Hematopoietic multipotent progenitor cell treated with erythropoietin and hydrocortisone succinate and interleukin-3 and kit ligand, for 8 days (in vitro differentiated cells): ENCODE results near the gene BRD1.

Experiments used
- DNase-seq: peaks from one replicate; pipeline ENCODE4 v3.0.0-alpha.2; 2015

BRD1 gene

DNA sequence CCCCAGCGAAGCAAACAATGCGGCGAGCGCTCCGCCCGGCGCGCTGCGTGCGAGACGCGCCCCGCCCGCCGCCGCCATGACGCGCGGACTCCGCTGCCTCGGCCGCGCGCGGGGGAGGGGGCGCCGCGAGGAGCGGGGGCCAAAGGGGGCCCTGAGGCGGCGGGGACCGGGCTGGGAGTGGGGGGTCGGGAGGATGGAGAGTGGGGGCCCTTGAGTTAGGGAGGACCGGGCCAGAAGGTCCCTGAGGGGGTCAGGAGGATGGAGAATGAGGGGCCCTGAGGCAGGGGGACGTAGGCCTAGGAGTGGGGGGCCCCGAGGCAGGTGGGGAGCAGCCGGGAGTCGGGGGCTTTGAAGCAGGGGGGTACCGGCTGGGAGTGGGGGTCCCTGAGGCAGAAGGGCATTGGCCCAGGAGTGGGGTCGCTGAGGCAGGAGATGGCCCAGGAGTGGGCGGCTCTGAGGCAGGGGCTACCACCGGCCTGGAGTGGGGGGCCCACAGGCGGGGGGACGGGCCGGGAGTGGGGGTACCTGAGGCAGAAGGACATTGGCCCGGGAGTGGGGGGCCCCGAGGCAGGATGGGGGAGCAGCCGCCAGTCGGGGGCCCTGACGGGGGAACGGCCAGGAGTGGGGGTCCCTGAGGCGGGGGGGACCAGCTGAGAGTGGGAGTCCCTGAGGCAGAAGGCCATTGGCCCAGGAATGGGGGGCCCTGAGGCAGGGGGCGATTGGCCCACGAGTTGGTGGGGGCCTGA is at the start of gene BRD1:
Gene BRD1 (minus strand): TSS at position 21 of the 746 bp plus-strand sequence. CDS start 3,556 bp downstream, outside the sequence.
- DNase-seq: peak; percentile 65

- peak; percentile 28 for DNase-seq
Measured at GRCh38 chr22:49873228-49873940, 45.7 kb upstream of the BRD1 start.

- DNase-seq: no peak
Measured at GRCh38 chr22:49872347-49872746, 44.7 kb upstream of the BRD1 start.

DNA sequence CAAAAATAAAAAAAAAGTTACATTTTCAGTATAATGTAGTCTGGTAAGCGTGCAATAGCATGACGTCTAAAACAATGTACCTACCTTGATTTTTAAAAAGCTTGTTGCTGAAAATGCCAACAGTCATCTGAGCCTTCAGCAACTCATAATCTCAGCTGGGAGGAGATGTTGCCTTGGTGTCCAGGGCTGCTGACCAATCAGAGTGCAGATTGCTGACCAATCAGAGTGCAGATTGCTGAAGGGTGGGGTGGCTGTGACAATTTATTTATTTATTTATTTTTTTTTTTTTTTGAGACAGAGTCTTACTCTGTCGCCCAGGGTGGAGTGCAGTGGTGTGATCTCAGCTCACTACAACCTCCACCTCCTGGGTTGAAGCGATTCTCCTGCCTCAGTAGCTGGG is 43.8 kb upstream of the BRD1 start:
- DNase-seq: peak; percentile 46

DNA sequence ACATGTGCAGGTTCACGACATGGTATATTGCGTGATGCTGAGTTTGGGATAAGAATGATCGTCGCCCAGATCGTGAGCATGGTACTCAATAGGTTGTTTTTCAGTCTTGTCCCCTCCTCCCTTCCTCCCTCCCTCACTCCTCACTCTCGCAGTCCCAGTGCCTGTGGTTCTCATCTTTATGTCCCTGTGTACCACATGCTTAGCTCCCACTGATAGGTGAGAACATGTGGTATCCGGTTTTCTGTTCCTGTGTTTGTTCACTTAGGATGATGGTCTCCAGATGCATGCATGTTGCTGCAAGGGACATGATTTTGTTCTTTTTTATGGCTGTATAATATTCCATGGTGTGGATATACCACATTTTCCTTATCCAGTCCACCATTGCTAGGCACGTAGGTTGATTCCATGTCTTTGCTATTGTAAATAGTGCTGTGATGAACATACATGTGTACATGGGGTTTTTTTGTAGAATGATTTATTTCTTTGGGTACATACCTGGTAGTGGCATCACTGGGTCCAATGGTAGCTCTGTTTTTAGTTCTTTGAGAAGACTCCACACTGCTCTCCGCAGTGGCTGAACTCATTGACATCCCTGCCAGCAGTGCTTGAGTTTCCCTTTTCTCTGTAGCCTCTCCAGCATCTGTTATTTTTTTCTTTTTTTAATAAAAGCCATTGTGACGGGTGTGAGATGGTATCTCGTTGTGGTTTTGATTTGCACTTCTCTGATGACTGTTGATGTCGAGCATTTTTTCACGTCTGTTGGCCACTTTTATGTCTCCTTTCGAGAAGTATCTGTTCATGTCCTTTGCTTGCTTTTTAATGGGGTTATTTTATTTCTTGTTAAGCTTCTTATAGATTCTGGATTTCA is 42.4 kb upstream of the BRD1 start:
- no peak for DNase-seq

GRCh38 chr22:49869086-49869830 is 41.6 kb upstream of the BRD1 start:
- no peak for DNase-seq

DNA sequence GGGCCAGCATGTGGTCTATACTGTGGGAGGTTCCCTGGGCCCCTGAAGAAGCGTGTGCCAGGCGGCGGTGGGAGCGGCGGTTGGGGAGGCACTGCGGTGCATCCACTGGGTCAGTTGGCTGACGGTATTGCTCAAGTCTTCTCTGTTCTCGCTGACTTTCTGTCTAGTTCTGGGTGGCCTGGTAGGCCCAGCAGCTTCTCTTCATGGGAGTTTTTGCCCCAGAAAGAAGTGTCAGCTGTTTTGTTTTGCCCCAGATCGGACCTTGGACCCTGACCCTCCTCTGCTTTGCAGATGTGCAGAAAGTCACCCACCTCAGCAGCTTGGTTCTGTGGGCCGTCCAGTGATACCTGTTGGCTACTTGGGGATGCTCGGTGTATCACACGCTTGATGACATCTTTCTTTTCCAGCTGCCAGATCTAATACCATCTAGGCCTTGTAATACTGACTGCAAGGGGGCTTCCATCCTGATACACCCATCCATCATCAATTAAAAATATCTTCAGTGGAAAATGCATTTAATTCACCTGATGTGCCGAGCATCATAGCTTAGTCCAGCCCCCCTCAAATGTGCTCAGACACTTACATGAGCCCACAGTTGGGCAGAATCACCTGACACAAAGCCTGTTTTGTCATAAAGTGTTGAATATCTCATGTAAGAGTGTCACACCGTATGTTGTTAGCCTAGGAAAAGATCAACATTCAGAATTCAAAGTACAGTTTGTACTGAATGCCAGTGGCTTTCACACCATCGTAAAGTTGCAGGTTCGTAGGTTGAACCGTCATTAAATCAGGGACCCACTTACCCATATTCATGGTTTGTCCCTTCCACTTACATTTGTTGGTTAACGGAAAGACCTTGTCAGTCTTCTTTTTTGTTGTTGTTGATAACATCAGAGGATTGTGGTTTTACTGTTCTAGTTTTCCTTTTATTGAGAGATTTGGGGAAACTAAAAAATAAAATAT is 39.9 kb upstream of the BRD1 start:
- DNase-seq: no peak

- DNase-seq: no peak
Measured at GRCh38 chr22:49866646-49867045, 39.0 kb upstream of the BRD1 start.

DNA sequence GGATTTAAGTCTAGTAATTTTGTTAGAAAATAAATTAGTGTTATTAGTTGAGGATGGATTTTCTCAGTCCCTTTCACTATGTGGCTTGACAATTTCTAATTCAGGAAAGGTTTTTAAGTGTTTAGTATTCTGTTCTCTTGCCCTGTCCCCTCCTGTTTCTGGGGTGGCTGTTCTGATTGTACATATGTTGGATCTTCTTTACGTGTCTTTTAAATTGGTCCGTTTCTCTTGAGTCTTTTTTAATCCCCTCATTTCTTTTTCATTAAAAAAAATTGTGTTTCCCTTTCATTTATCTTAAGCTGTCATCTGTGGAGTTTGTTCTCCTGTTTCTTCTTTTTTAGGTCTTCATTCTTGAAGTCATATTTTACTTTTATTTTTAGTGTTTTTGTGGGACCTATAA is 38.5 kb upstream of the BRD1 start:
- no peak for DNase-seq

GRCh38 chr22:49865156-49865555 is 37.5 kb upstream of the BRD1 start:
- no peak for DNase-seq

DNA sequence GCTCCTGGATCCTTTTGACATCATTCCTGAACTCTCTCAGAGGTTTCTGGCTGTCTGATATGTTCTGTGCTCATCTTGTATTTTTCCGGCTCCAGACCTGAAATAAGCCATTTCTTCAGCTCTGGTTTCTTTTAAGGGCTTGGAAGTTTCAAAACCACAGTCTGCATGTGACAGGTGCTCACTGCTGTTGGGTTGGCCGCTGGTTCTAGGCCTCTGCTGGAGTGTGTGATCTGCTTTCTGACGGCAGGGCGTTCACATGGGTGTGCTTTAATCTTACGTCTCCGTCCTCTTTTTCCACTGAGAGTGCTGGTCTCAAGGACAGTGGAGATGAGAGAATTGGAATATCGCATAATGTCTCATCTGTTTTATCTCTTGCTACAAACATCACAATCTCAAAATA is 36.3 kb upstream of the BRD1 start:
- no peak for DNase-seq

GRCh38 chr22:49862496-49862776 is 34.8 kb upstream of the BRD1 start:
- peak; percentile 33 for DNase-seq

- DNase-seq: peak; percentile 40
Measured at GRCh38 chr22:49861642-49862495, 34.2 kb upstream of the BRD1 start.

- no peak for DNase-seq
Measured at GRCh38 chr22:49858827-49859226, 31.2 kb upstream of the BRD1 start.

DNA sequence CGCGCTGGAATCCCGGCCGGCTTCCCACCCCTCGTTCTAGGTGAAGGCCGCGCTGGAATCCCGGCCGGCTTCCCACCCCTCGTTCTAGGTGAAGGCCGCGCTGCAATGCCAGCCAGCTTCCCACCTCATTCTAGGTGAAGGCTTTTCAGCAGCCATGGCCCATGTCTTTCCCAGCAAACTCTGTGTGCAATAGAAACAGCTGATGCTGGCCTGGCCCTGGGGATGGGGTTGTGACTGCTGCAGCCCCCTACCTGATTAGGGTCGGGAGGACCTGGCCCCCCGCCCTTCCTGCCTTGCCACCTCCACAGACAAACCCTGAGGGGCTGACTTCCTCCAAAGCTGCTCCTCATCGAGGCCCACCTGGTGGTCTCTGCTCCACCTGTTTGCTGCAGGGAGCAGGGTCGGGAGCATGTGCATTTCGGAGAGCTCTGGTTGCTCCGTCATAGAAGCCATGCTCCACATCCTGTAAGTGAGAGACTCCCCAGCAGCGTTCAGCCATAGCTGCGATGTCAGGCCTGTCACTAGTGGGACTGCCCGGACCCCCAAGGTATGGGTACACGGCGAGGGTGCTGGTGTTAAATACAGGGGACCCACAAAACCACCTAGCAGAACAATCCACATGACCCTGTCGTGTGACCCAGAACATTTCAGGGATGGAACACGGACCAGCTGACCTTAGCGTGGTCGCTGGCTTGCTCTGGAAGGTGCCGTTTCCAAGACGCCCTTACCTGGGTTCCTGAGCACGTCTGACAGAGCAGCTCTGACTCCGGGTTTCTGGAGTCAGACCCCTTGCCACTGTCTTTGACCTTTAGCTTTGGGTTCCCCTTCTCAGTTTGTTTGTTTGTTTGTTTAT is 29.3 kb upstream of the BRD1 start:
- DNase-seq: no peak

DNA sequence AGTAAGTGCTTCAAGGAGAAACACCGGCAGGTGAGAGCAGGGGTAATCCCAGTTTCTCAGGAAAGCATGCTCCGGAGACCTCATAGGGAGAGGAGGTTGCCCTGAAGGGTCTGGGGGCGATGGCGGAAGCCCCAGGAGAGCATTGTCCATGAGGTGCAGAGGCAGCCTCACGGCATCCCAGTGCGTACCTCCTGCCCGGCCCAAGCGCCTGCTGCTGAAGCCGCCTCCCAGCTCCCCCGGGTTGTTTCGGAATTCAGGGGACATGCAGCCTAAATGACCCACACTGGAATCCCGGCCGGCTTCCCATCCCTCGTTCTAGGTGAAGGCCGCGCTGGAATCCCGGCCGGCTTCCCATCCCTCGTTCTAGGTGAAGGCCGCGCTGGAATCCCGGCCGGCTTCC is 28.7 kb upstream of the BRD1 start:
- DNase-seq: no peak

DNA sequence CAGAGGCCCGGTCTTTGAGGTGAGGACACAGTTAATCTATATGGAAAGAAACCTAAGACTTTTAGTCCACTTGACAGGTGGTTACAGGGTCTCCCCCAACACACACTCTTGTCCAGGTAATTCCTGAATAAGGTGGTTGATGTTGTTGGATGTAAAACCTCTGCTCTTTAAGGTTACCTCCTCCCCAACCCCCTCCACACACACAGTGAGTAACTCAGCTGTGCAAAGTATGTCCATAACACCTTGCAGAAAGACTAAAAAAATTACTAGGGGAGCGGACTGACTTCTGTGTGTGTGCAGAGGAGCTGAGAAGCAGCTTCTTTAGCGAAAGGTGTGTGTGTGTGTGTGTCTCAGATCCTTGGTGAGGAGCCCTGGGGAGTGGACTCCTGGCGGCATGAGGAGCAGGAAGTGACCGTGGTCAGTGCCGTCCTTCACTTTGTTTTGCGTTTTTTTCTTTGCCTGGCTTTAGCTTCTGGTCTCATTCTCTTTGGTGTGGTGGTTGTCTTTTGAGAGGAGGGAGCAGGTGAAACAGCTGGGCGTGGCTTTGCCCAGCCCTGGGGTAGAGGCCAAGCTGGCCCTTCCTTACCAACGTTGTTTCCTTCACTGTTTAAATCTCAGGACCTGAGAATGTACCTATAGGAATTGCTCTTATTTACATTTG is 27.7 kb upstream of the BRD1 start:
- peak; percentile 32 for DNase-seq

GRCh38 chr22:49853981-49854831 is 26.5 kb upstream of the BRD1 start:
- peak; percentile 38 for DNase-seq
